Keratinocyte (primary cell): ENCODE data around the gene FGGY. TPM values are rescaled to one million over a fixed set of nuclear protein-coding genes. Genes with fewer than 3 reads are reported as not detected.
A peak's percentile ranks its signal among the peaks of the same experiment; 100 is the strongest.

Source experiments
- DNase-seq: peaks from one replicate; pipeline ENCODE4 v3.0.0-alpha.2; 2011; ENCODE audit warnings: low read depth, missing footprints, low spot score
- FAIRE-seq: peaks from 2 replicates; lab custom pipeline; 2011; peaks lifted over from hg19 to GRCh38; lab: Jason Lieb, UNC
- H2AFZ ChIP-seq: 2 replicates; pipeline ENCODE4 v1.6.0; 2012; ENCODE audit warnings: low read length, control low read depth, inconsistent platforms; ENCODE audit not compliant: control insufficient read depth
- H3K27ac ChIP-seq: 2 replicates; pipeline ENCODE4 v1.5.1; 2011; ENCODE audit warnings: low read length; ENCODE audit not compliant: control insufficient read depth, insufficient read depth
- H3K27me3 ChIP-seq: 3 replicates; pipeline ENCODE4 v1.6.0; 2011; ENCODE audit warnings: low read length; ENCODE audit not compliant: control insufficient read depth, insufficient read depth; ENCODE audit errors: extremely low read depth
- H3K36me3 ChIP-seq, 2 experiments: 2 replicates in 1 of 2; 3 replicates in 1 of 2; pipeline ENCODE4 v1.5.1; 2011; ENCODE audit warnings: low read length in 2 of 2, mild to moderate bottlenecking in 1 of 2; ENCODE audit not compliant: control insufficient read depth in 2 of 2, insufficient read depth in 2 of 2; ENCODE audit errors: extremely low read depth in 1 of 2
- H3K4me1 ChIP-seq: 3 replicates; pipeline ENCODE4 v1.5.1; 2011; ENCODE audit warnings: low read length; ENCODE audit not compliant: control insufficient read depth, insufficient read depth; ENCODE audit errors: extremely low read depth
- H3K4me2 ChIP-seq: 3 replicates; pipeline ENCODE4 v1.6.0; 2011; ENCODE audit warnings: low read depth, low read length; ENCODE audit not compliant: control insufficient read depth, insufficient read depth; ENCODE audit errors: extremely low read depth
- H3K4me3 ChIP-seq, 3 experiments: fragments of 200-600 bp in 1 of 3; sonication (generic) in 1 of 3; 2 replicates in 2 of 3; 3 replicates in 1 of 3; pipeline ENCODE4 v1.5.1; 2011 to 2016; ENCODE audit warnings: low read length in 3 of 3, mild to moderate bottlenecking in 3 of 3, control low read depth in 2 of 3, inconsistent platforms in 1 of 3, low read depth in 1 of 3, mixed read lengths in 1 of 3, mixed run types in 1 of 3, moderate library complexity in 1 of 3; ENCODE audit not compliant: control insufficient read depth in 2 of 3, insufficient read depth in 2 of 3; ENCODE audit errors: extremely low read depth in 1 of 3
- H3K79me2 ChIP-seq: 2 replicates; pipeline ENCODE4 v1.6.0; 2012; ENCODE audit warnings: low read length; ENCODE audit not compliant: control insufficient read depth, insufficient read depth
- H3K9ac ChIP-seq: 3 replicates; pipeline ENCODE4 v1.6.0; 2011; ENCODE audit warnings: low read length; ENCODE audit not compliant: control insufficient read depth, insufficient read depth; ENCODE audit errors: extremely low read depth
- H3K9me1 ChIP-seq: 3 replicates; pipeline ENCODE4 v1.6.0; 2011; ENCODE audit warnings: low read length; ENCODE audit not compliant: control insufficient read depth, insufficient read depth; ENCODE audit errors: extremely low read depth
- H3K9me3 ChIP-seq: 2 replicates; pipeline ENCODE4 v1.5.1; 2012; ENCODE audit warnings: low read depth, low read length; ENCODE audit not compliant: control insufficient read depth
- H4K20me1 ChIP-seq: 3 replicates; pipeline ENCODE4 v1.6.0; 2011; ENCODE audit warnings: low read length; ENCODE audit not compliant: control insufficient read depth, insufficient read depth; ENCODE audit errors: extremely low read depth
- CTCF ChIP-seq, 3 experiments: IDR thresholded peaks in 1 of 3; conservative IDR thresholded peaks in 1 of 3; optimal IDR thresholded peaks in 1 of 3; 2 replicates in 2 of 3; 3 replicates in 1 of 3; pipeline versions ENCODE3 to v1.5.1; 2011; ENCODE audit warnings: low read length in 3 of 3, mild to moderate bottlenecking in 3 of 3, moderate library complexity in 2 of 3, control low read depth in 1 of 3, inconsistent platforms in 1 of 3; ENCODE audit not compliant: insufficient read depth in 2 of 3; ENCODE audit errors: extremely low read depth in 1 of 3
- EZH2 ChIP-seq: IDR thresholded peaks from one replicate; pipeline ENCODE4 v1.6.1; 2012; ENCODE audit warnings: inconsistent platforms, mild to moderate bottlenecking, low read length, moderate library complexity
- dilution Hi-C: fragments of 300-500 bp; cut with MboI; formaldehyde crosslinking; loops from one replicate; pipeline ENCODE4 v1.7.0; 2020; ENCODE audit warnings: low sequenced_read_pairs; ENCODE audit not compliant: extremely low pct_ligation_motif_present
- polyA plus RNA-seq, 5 experiments: library from polyadenylated mRNA; depleted of rRNA in 3 of 5; stranded (reverse) in 3 of 5; stranded (forward) in 1 of 5; unstranded in 1 of 5; fragments of >200 nt; gene quantifications; 1 replicate in 1 of 5; 2 replicates in 3 of 5; 3 replicates in 1 of 5; pipeline versions ENCODE4 v1.2.1 to v1.2.3, GENCODE V29; 2011 to 2012; ENCODE audit warnings: missing spikeins in 2 of 5, low read depth in 1 of 5, low replicate concordance in 1 of 5

The FGGY gene
- polyA plus RNA-seq, 1 donor (not counting 4 experiments of a cell fraction or from before 2014, with no cell fraction given) = 16.6 TPM

- Histone ChIP-seq H4K20me1 (no peaks in the 10 kb centered on the region), H3K9me1 (no peaks in the 10 kb centered on the region), H3K79me2 (no peaks in the 10 kb centered on the region), H3K9ac (no peak overlapping the region), H3K27me3 (no peaks in the 10 kb centered on the region), H3K9me3 (no peaks in the 10 kb centered on the region), H3K4me2 (no peak overlapping the region), H3K27ac (peak overlapping the region; percentile 76), H3K4me3 (no peak overlapping the region), H3K36me3 (no peaks in the 10 kb centered on the region), H3K4me1 (peaks cover 39% of the 10 kb centered on the region), H2AFZ (no peak overlapping the region)
- TF ChIP-seq CTCF (optimal IDR thresholded peaks at IDR 0.05 in 1 of 3, IDR thresholded peaks at IDR 0.05 in 1 of 3, conservative IDR thresholded peaks at IDR 0.05 in 1 of 3; ENCODE audit: extremely low read depth in 1 of 3, insufficient read depth in 2 of 3, low read length in 3 of 3) (no peak), EZH2 (no peak)
- FAIRE-seq (peak; percentile 67), DNase-seq (no peak)
- dilution Hi-C loops = no loop called here
Observed at GRCh38 chr1:59486615-59487014, 189.7 kb downstream of the FGGY start.

- FAIRE-seq (peak; percentile 98), DNase-seq (peak; percentile 25)
- peak overlapping the region; percentile 74 for H2AFZ ChIP-seq
- TF ChIP-seq EZH2 (no peak), CTCF (optimal IDR thresholded peaks at IDR 0.05 in 1 of 3, IDR thresholded peaks at IDR 0.05 in 1 of 3, conservative IDR thresholded peaks at IDR 0.05 in 1 of 3; ENCODE audit: extremely low read depth in 1 of 3, insufficient read depth in 2 of 3, low read length in 3 of 3) (no peak)
- H3K27me3 ChIP-seq = no peaks in the 10 kb centered on the region
- dilution Hi-C loops = no loop called here
- peaks cover 39% of the 10 kb centered on the region for H3K4me1 ChIP-seq
- peak overlapping the region in 1 of 3 experiments; percentile 9 for H3K4me3 ChIP-seq
- no peaks in the 10 kb centered on the region for H4K20me1 ChIP-seq
- peak overlapping the region; percentile 65 for H3K4me2 ChIP-seq
- H3K9me3 ChIP-seq = no peaks in the 10 kb centered on the region
- H3K9ac ChIP-seq = peak overlapping the region; percentile 33
- peak overlapping the region; percentile 76 for H3K27ac ChIP-seq
- no peaks in the 10 kb centered on the region for H3K36me3 ChIP-seq
- H3K79me2 ChIP-seq = no peaks in the 10 kb centered on the region
- no peaks in the 10 kb centered on the region for H3K9me1 ChIP-seq
Observed at GRCh38 chr1:59487335-59488031, 190.6 kb downstream of the FGGY start.
